22Rv1 (cell line): ENCODE measurements around the gene TBX5.

ENCODE experiments used
- H3K27ac ChIP-seq: fragments of 450-650 bp; 2 replicates; pipeline ENCODE4 v1.5.1; 2017
- ZFX ChIP-seq: fragments of 450-650 bp; IDR thresholded peaks from 2 replicates; pipeline ENCODE4 v1.6.1; 2017; ENCODE audit warnings: antibody characterized with exemption, borderline replicate concordance
- TF ChIP-seq, protein P1 (sequence below): fragments of 450-650 bp; IDR thresholded peaks from 2 replicates; pipeline ENCODE4 v1.5.1; 2017; ENCODE audit warnings: mild to moderate bottlenecking

TBX5 gene

DNA sequence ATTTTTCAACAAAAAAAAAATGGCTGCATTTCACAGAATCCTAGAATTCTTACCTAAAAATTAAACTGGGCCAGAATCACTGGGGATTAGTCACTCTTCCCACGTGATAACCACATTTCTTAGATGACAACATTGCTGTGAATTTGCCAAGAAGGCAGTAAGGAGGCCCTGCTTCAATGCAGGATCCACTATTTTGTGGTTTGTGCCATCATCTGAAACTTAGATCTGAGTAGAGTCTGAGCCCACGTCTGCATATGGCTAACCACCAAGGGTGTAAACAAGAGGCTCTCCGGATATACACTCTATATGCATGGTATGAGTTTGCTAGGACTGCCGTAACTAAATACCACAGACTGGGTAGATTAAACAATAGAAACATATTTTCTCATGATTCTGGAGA is 24.4 kb upstream of the TBX5 start:
- TF ChIP-seq ZFX = no peak
- TF ChIP-seq, protein P1, sequence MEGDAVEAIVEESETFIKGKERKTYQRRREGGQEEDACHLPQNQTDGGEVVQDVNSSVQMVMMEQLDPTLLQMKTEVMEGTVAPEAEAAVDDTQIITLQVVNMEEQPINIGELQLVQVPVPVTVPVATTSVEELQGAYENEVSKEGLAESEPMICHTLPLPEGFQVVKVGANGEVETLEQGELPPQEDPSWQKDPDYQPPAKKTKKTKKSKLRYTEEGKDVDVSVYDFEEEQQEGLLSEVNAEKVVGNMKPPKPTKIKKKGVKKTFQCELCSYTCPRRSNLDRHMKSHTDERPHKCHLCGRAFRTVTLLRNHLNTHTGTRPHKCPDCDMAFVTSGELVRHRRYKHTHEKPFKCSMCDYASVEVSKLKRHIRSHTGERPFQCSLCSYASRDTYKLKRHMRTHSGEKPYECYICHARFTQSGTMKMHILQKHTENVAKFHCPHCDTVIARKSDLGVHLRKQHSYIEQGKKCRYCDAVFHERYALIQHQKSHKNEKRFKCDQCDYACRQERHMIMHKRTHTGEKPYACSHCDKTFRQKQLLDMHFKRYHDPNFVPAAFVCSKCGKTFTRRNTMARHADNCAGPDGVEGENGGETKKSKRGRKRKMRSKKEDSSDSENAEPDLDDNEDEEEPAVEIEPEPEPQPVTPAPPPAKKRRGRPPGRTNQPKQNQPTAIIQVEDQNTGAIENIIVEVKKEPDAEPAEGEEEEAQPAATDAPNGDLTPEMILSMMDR = no peak
- no peak overlapping the region for H3K27ac ChIP-seq

DNA sequence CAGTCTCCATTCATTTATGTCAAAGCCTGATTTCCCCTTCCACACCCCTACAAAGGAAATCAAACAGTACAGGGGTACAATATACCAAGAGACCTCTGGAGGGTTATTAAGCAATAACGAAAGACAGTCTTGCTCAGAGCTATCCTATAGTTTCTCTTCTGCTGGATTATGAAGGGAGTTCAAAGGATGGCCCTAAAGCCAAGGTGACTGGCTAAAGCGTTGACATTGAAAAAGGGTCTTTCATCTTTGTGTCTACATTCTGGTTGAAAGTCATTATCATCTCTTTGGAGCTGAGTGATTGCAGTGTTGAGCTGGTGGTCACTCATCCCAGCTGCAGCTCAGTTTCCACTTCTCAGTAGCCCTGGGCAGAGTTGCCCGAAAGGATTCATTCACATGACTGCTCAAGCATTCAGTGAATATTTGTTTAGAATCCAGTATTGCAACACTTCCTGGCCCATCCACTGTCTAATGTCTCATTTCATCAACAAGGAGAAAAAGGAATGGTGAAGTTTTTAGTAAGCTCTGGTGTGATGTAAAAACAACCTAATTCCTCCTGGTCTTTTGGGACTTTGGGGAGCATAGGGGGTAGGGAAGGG is 19.2 kb upstream of the TBX5 start:
- H3K27ac ChIP-seq = no peak overlapping the region
- TF ChIP-seq, protein P1 = no peak
- TF ChIP-seq ZFX = no peak

DNA sequence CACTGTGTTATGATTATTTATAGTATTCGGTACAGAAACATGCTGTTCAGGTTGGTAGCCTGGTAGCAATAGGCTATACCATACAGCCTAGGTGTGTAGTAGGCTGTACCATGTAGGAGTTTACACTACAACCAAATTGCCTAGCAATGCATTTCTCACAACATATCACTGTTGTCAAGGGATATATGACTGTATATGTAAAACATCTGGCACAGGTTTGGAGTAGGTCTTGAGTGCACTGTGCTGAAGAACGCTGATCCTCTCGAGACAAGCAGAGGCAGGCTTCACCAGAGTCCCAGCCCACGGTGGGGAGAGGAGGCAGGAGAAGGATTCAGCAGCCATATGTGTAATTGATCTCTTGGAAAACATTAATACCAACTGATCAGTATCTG is 15.0 kb upstream of the TBX5 start:
- no peak overlapping the region for H3K27ac ChIP-seq
- no peak for TF ChIP-seq ZFX
- TF ChIP-seq, protein P1 = no peak

DNA sequence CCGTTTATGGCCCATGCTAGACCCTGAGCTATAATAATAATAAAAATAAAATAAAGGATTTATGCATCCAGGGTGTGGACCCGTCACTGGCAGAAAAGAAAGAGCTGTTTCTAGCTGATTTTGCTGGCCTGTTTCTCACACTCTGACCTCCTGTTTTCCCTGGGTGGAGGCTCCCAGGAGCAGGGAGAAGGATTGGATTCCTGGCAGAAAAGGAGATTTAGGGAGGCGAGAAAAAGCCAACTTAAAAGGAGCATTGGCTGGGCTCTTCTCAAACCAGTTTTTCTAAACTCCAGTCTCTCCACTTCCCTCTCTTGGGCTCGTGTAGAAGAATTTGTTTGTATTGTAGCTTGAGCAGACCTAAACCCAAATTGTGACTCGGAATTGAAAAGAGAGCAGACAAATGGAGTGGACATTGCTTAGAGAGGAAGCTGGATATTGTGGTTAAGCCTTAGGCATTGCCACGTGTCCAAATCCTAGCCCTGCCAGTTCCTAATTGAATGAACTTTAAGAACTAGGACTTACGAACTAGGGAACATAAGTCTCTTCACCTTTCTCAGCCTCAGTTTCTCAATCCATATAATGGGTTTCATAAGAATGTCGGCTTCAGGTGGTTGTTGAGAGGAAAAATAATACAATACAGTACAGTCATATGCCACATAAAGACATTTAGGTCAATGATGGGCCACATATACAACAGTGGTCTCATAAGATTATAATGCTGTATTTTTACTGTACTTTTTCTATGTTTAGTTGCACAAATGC is 14.4 kb upstream of the TBX5 start:
- H3K27ac ChIP-seq = no peak overlapping the region
- no peak for TF ChIP-seq ZFX
- TF ChIP-seq, protein P1 = no peak

DNA sequence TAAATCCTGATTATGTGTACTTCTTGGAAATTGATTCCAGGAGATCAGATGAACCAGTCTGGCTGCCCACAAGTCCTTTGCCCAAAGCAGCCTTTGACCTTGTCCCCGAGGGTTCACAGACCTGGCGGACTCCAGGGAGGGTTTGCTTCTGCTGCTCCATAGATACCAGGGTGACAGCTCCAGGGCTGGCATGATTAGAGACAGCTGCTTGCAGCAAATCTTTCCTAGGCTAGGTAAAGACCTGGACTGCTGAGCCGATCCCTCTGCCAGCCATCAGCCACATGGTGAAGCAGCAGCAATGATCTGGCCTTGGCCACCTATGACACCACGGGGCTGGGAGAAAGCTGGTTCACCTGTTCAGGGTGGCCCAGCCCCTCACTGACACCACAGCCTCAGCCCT is 10.1 kb upstream of the TBX5 start:
- TF ChIP-seq, protein P1 = no peak
- no peak for TF ChIP-seq ZFX
- no peak overlapping the region for H3K27ac ChIP-seq

DNA sequence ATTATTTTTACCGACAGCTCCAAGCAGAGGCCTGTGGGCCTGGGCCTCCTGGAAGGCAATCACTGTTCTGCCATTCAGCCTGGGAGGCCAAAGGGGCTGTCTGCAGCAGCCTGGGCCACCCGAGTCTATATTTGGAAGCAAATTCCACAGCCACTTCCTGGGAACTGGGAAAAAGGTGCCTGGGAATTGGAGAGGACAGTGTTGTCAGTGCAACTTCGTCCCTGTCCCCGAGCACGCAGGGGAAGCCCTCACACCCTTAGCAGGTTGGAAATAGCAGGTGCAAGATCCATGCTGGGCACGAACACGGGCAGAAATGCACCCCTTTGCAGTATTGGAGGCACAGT is 9.6 kb upstream of the TBX5 start:
- TF ChIP-seq, protein P1 = no peak
- TF ChIP-seq ZFX = no peak
- H3K27ac ChIP-seq = no peak overlapping the region

DNA sequence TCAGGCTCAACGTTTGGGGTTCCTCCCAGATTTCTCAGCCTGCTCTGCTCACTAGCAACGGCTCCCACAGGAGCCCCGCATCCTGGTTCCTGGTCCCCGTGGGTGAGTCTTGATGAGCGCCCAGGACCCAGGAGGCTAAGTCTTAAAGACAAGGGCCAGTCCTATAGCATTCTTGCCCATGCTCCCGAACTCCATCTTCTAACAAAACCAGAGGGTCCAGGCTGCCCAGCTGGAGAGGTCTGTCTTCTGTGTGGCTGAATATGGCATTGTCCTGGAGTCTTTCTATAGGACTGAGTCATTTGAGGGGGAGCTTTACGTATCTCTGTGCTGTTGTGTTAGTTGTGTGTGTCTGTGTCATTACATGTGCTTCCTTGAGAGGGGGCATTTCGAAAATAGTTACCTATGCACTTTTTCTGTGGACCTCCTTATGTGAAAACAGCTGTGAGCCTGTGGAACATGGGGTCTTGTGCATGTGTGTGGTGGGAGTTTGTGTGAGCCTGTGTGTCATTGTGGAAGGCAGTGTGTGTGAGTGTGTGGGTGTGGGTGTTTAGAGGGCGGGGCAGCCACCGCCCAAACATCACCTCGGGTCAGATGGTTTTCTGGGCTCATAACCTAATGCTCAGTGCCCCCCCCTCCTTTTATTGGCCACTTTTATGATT is 9.1 kb upstream of the TBX5 start:
- TF ChIP-seq ZFX = no peak
- TF ChIP-seq, protein P1 = no peak
- no peak overlapping the region for H3K27ac ChIP-seq
